ENCODE measurements around the gene FIG4.

FIG4 gene

GRCh38 chr6:109747221-109747620 lies 56.1 kb downstream of the FIG4 start:
- no peak for TF ChIP-seq CTCF (IDR thresholded peaks at IDR 0.05; ENCODE audit: borderline replicate concordance, insufficient read depth, low read depth, low read length)
- H3K4me3 ChIP-seq (ENCODE audit: low read depth, low read length) = no peak overlapping the region

GRCh38 chr6:109759098-109759955 lies 68.2 kb downstream of the FIG4 start:
- no peak for TF ChIP-seq CTCF (IDR thresholded peaks at IDR 0.05; ENCODE audit: borderline replicate concordance, insufficient read depth, low read depth, low read length)
- H3K4me3 ChIP-seq (ENCODE audit: low read depth, low read length) = no peak overlapping the region

GRCh38 chr6:109760208-109760607 lies 69.1 kb downstream of the FIG4 start:
- no peak overlapping the region for H3K4me3 ChIP-seq (ENCODE audit: low read depth, low read length)
- no peak for TF ChIP-seq CTCF (IDR thresholded peaks at IDR 0.05; ENCODE audit: borderline replicate concordance, insufficient read depth, low read depth, low read length)

- TF ChIP-seq CTCF (IDR thresholded peaks at IDR 0.05; ENCODE audit: borderline replicate concordance, insufficient read depth, low read depth, low read length) = no peak
- H3K4me3 ChIP-seq (ENCODE audit: low read depth, low read length) = no peak overlapping the region
Observed at GRCh38 chr6:109762166-109762565, 71.1 kb downstream of the FIG4 start.

GRCh38 chr6:109762769-109763441 lies 71.8 kb downstream of the FIG4 start:
- no peak overlapping the region for H3K4me3 ChIP-seq (ENCODE audit: low read depth, low read length)
- TF ChIP-seq CTCF (IDR thresholded peaks at IDR 0.05; ENCODE audit: borderline replicate concordance, insufficient read depth, low read depth, low read length) = no peak

- no peak overlapping the region for H3K4me3 ChIP-seq (ENCODE audit: low read depth, low read length)
- no peak for TF ChIP-seq CTCF (IDR thresholded peaks at IDR 0.05; ENCODE audit: borderline replicate concordance, insufficient read depth, low read depth, low read length)
Observed at GRCh38 chr6:109766167-109766566, 75.1 kb downstream of the FIG4 start.

- H3K4me3 ChIP-seq (ENCODE audit: low read depth, low read length) = no peak overlapping the region
- TF ChIP-seq CTCF (IDR thresholded peaks at IDR 0.05; ENCODE audit: borderline replicate concordance, insufficient read depth, low read depth, low read length) = no peak
Observed at GRCh38 chr6:109767961-109768360, 76.9 kb downstream of the FIG4 start.
